ENCODE results near the gene BMP7. TPM values are rescaled to one million over a fixed set of nuclear protein-coding genes. Genes with fewer than 3 reads are reported as not detected.

BMP7 gene
- total and polyA plus RNA-seq, 2 of the 8 experiments (the other 6 are each of a cell fraction or from before 2014, with no cell fraction given), result 9.2 to 14.7 TPM

DNA sequence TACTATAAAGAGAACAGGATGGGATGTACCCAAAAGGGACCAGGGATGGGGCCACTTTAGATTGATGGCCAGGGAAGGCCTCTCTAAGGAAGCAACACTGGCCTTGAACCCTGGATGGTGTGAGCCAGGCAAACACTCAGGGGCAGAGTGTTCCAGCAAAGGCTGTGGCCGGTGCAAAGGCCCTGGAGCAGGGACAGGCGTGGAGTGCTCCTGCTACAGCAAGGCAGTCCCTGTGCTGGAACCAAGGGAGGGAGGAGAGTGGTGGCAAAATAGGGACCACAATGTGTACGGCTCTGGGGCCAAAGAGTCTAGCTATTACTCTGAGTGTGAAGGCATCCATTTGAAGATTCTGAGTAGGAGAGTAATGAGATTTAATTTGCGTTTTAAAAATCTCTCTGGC lies 131.6 kb downstream of the BMP7 start:
- no peak overlapping the region for H3K4ac ChIP-seq (replicated peaks; ENCODE audit: insufficient read length, low read depth, low read length)
- TF ChIP-seq HDAC2 (IDR thresholded peaks at IDR 0.05; ENCODE audit: borderline replicate concordance in 1 of 2, low read depth in 2 of 2, low read length in 2 of 2) (no peak), FOSL1 (IDR thresholded peaks at IDR 0.05; ENCODE audit: insufficient read depth, low read depth, low read length) (no peak), CEBPB (IDR thresholded peaks at IDR 0.05; ENCODE audit: low read depth, low read length) (no peak), POU5F1 (IDR thresholded peaks at IDR 0.05; ENCODE audit: low read depth, low read length) (no peak), POLR2A (IDR thresholded peaks at IDR 0.05; ENCODE audit: control extremely low read depth in 1 of 2, low read depth in 2 of 2, low read length in 2 of 2) (no peak), SAP30 (IDR thresholded peaks at IDR 0.05; ENCODE audit: insufficient read depth, insufficient replicate concordance, low read length) (no peak), JUND (IDR thresholded peaks at IDR 0.05; ENCODE audit: low read length) (no peak), RFX5 (IDR thresholded peaks at IDR 0.05; ENCODE audit: borderline replicate concordance, low read depth, low read length) (no peak), CHD2 (IDR thresholded peaks at IDR 0.05; ENCODE audit: low read length) (no peak), POLR2AphosphoS5 (IDR thresholded peaks at IDR 0.05; ENCODE audit: low read depth, low read length) (no peak)
- TF ChIP-seq, protein P1, sequence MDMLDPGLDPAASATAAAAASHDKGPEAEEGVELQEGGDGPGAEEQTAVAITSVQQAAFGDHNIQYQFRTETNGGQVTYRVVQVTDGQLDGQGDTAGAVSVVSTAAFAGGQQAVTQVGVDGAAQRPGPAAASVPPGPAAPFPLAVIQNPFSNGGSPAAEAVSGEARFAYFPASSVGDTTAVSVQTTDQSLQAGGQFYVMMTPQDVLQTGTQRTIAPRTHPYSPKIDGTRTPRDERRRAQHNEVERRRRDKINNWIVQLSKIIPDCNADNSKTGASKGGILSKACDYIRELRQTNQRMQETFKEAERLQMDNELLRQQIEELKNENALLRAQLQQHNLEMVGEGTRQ (IDR thresholded peaks at IDR 0.05; ENCODE audit: low read length), result no peak
- no peak overlapping the region for H2BK20ac ChIP-seq (ENCODE audit: low read length)
- H3K27me3 ChIP-seq (replicated peaks in 1 of 4; ENCODE audit: control insufficient read depth in 3 of 4, extremely low read depth in 1 of 4, insufficient read depth in 3 of 4, low read length in 3 of 4), result no peaks in the 10 kb centered on the region
- H4K8ac ChIP-seq (ENCODE audit: extremely low read depth, insufficient read depth, low read length), result no peak overlapping the region
- DNase-seq (ENCODE audit: low read depth in 1 of 2, low spot score in 2 of 2) (no peak), FAIRE-seq (no peak)
- no peak overlapping the region for H3K18ac ChIP-seq (ENCODE audit: extremely low read depth, low read length)
- H3K56ac ChIP-seq (replicated peaks; ENCODE audit: insufficient read length, low read depth, low read length), result no peak overlapping the region
- H3K14ac ChIP-seq (ENCODE audit: insufficient read length), result no peak overlapping the region
- H2BK5ac ChIP-seq (ENCODE audit: low read depth, low read length), result no peak overlapping the region
- H3K23me2 ChIP-seq (ENCODE audit: low read depth, low read length), result no peaks in the 10 kb centered on the region
- no peaks in the 10 kb centered on the region for H3K4me1 ChIP-seq (replicated peaks in 1 of 4; ENCODE audit: control insufficient read depth in 3 of 4, insufficient read depth in 4 of 4, low read length in 3 of 4)
- no peak overlapping the region for H4K91ac ChIP-seq (replicated peaks; ENCODE audit: insufficient read length, low read length)
- WGBS, 2 experiments (ENCODE audit: extremely low coverage in 1 of 2, insufficient coverage in 1 of 2, insufficient read length in 1 of 2, insufficient replicate concordance in 2 of 2, low coverage in 1 of 2, low lambda C conversion rate in 2 of 2, missing lambda C conversion rate in 1 of 2), result 88% methylated on average over 4 of the region's 4 CpGs; no CpG with 5 or more reads in 1 of the 2 experiments
- H3K4me2 ChIP-seq (ENCODE audit: insufficient read depth in 1 of 2, low read depth in 2 of 2, low read length in 2 of 2), result no peak overlapping the region
- no peak overlapping the region for H3K23ac ChIP-seq (ENCODE audit: insufficient read length)
- no peak overlapping the region for H2BK120ac ChIP-seq (replicated peaks; ENCODE audit: low read depth, low read length)
- no peak overlapping the region for H3K27ac ChIP-seq (ENCODE audit: low read depth, low read length)
- H3K79me2 ChIP-seq (ENCODE audit: control insufficient read depth in 1 of 2, insufficient read depth in 2 of 2, low read length in 2 of 2), result no peaks in the 10 kb centered on the region
- ChIA-PET CTCF (ENCODE audit: partially characterized antibody) (interaction anchor here (1.1 kb wide), 1 partner anchor 12 kb away, joined by 3 read pairs; no protein-coding TSS in a partner anchor), POLR2A (ENCODE audit: partially characterized antibody) (no interaction called here)
- no peak overlapping the region for H2BK15ac ChIP-seq (ENCODE audit: low read length)
- no peak overlapping the region for H2BK12ac ChIP-seq (ENCODE audit: low read depth, low read length)
- H2AK5ac ChIP-seq (ENCODE audit: low read depth, low read length), result no peak overlapping the region
- no peaks in the 10 kb centered on the region for H3K36me3 ChIP-seq (ENCODE audit: control insufficient read depth in 2 of 4, insufficient read depth in 4 of 4, low read length in 3 of 4)
- no peaks in the 10 kb centered on the region for H3K79me1 ChIP-seq (ENCODE audit: low read depth, low read length)
- no peak overlapping the region for H4K5ac ChIP-seq (ENCODE audit: insufficient read length, low read depth, low read length)
- no peak overlapping the region for H2AFZ ChIP-seq (ENCODE audit: low read length)
- no peaks in the 10 kb centered on the region for H3K9me3 ChIP-seq (ENCODE audit: insufficient read depth in 2 of 2, low read depth in 1 of 2, low read length in 1 of 2)
- no peak overlapping the region for H3K4me3 ChIP-seq (ENCODE audit: extremely low read depth in 1 of 4, insufficient read depth in 2 of 4, low read depth in 3 of 4, low read length in 4 of 4)
- H3K9ac ChIP-seq (replicated peaks in 1 of 4; ENCODE audit: extremely low read depth in 1 of 4, low read depth in 3 of 4, low read length in 3 of 4), result no peak overlapping the region
- no peaks in the 10 kb centered on the region for H4K20me1 ChIP-seq (replicated peaks in 1 of 2; ENCODE audit: control insufficient read depth in 1 of 2, insufficient read depth in 2 of 2, low read length in 2 of 2)

Measured in H1 (cell line).